ENCODE measurements around the gene STAG2. TPM values are rescaled to one million over a fixed set of nuclear protein-coding genes. Genes with fewer than 3 reads are reported as not detected.

STAG2 gene
- total and polyA plus RNA-seq, 2 experiments from 2014 or later, result 68.8 to 92.8 TPM

- no peak for ATAC-seq
- H3K4me1 Mint-ChIP-seq, result no peaks in the 10 kb centered on the region
- no peak overlapping the region for H3K27ac Mint-ChIP-seq
Measured at GRCh38 chrX:124085063-124085462, 123.6 kb downstream of the STAG2 start.

GRCh38 chrX:124086411-124086810, 124.9 kb downstream of the STAG2 start:
- H3K4me3 ChIP-seq, result no peak overlapping the region
- peaks cover 34% of the 10 kb centered on the region for H3K36me3 ChIP-seq (ENCODE audit: insufficient read depth)
- Mint-ChIP-seq H3K4me1 (no peaks in the 10 kb centered on the region), H3K4me3 (no peak overlapping the region), H3K27me3 (ENCODE audit: insufficient read depth, low read depth, poor library complexity) (peaks cover 1% of the 10 kb centered on the region), H3K27ac (no peak overlapping the region), H3K36me3 (ENCODE audit: low read depth) (peaks cover 69% of the 10 kb centered on the region), H3K9me3 (no peaks in the 10 kb centered on the region)
- ATAC-seq, result no peak
- H3K27ac ChIP-seq (ENCODE audit: low read depth), result no peak overlapping the region
- H2AFZ ChIP-seq, result no peak overlapping the region
- H4K20me1 ChIP-seq (replicated peaks; ENCODE audit: insufficient read depth), result no peaks in the 10 kb centered on the region
- DNase-seq (ENCODE audit: low spot score), result no peak
- no peaks in the 10 kb centered on the region for H3K4me1 ChIP-seq (ENCODE audit: insufficient read depth)
- no peaks in the 10 kb centered on the region for H3F3A ChIP-seq (replicated peaks; ENCODE audit: low read depth)
- H3K79me2 ChIP-seq (replicated peaks; ENCODE audit: insufficient read depth), result no peaks in the 10 kb centered on the region
- H3K9me2 ChIP-seq (ENCODE audit: insufficient read depth), result no peaks in the 10 kb centered on the region
- no peak overlapping the region for H3K4me2 ChIP-seq
- H3K27me3 ChIP-seq (ENCODE audit: insufficient read depth), result no peaks in the 10 kb centered on the region
- TF ChIP-seq CREB1 (CRISPR knock-in tag; IDR thresholded peaks at IDR 0.05; ENCODE audit: low read depth) (no peak), CTCF (conservative IDR thresholded peaks at IDR 0.05; ENCODE audit: low read depth in 2 of 2) (no peak), POLR2AphosphoS5 (IDR thresholded peaks at IDR 0.05; ENCODE audit: low read depth) (no peak), EZH2phosphoT487 (IDR thresholded peaks at IDR 0.05; ENCODE audit: unreplicated experiment) (no peak), JUNB (IDR thresholded peaks at IDR 0.05; ENCODE audit: unreplicated experiment) (no peak), ETS1 (IDR thresholded peaks at IDR 0.05) (no peak), ZNF331 (CRISPR knock-in tag; IDR thresholded peaks at IDR 0.05; ENCODE audit: low read depth) (no peak), ZNF114 (CRISPR knock-in tag; IDR thresholded peaks at IDR 0.05) (no peak), STAT1 (IDR thresholded peaks at IDR 0.05; ENCODE audit: unreplicated experiment) (no peak), REST (IDR thresholded peaks at IDR 0.05; ENCODE audit: unreplicated experiment) (no peak)

More at GRCh38 chrX:124085063-124085462, 123.6 kb downstream of the STAG2 start:
- Histone ChIP-seq H3K4me1 (ENCODE audit: insufficient read depth) (no peaks in the 10 kb centered on the region), H3F3A (replicated peaks; ENCODE audit: low read depth) (no peaks in the 10 kb centered on the region), H3K4me2 (no peak overlapping the region), H3K4me3 (no peak overlapping the region), H3K27ac (ENCODE audit: low read depth) (no peak overlapping the region), H3K27me3 (ENCODE audit: insufficient read depth) (no peaks in the 10 kb centered on the region), H2AFZ (no peak overlapping the region), H3K79me2 (replicated peaks; ENCODE audit: insufficient read depth) (no peaks in the 10 kb centered on the region), H3K36me3 (ENCODE audit: insufficient read depth) (peaks cover 34% of the 10 kb centered on the region), H4K20me1 (replicated peaks; ENCODE audit: insufficient read depth) (no peaks in the 10 kb centered on the region), H3K9me2 (ENCODE audit: insufficient read depth) (no peaks in the 10 kb centered on the region)
- Mint-ChIP-seq H3K9me3 (no peaks in the 10 kb centered on the region), H3K4me3 (no peak overlapping the region), H3K27me3 (ENCODE audit: insufficient read depth, low read depth, poor library complexity) (peaks cover 1% of the 10 kb centered on the region), H3K36me3 (ENCODE audit: low read depth) (peaks cover 65% of the 10 kb centered on the region)
- no peak for DNase-seq (ENCODE audit: low spot score)
- no peak for TF ChIP-seq ZNF114 (CRISPR knock-in tag; IDR thresholded peaks at IDR 0.05)
- no peak for TF ChIP-seq REST (IDR thresholded peaks at IDR 0.05; ENCODE audit: unreplicated experiment)
- no peak for TF ChIP-seq CREB1 (CRISPR knock-in tag; IDR thresholded peaks at IDR 0.05; ENCODE audit: low read depth)
- no peak for TF ChIP-seq ZNF331 (CRISPR knock-in tag; IDR thresholded peaks at IDR 0.05; ENCODE audit: low read depth)
- TF ChIP-seq NANOG (IDR thresholded peaks at IDR 0.05; ENCODE audit: borderline replicate concordance), result no peak
